AG09319 (cell line): Measurements from ENCODE around the gene PCDH9.

Experiments
- DNase-seq: peaks from one replicate; pipeline ENCODE4 v3.0.0-alpha.2; 2010; ENCODE audit warnings: low read depth; ENCODE audit errors: extremely low read depth
- CTCF ChIP-seq: IDR thresholded peaks from 2 replicates; pipeline ENCODE4 v1.5.1; 2011; ENCODE audit warnings: low read depth, mild to moderate bottlenecking, inconsistent platforms, low read length, moderate library complexity

PCDH9 gene

GRCh38 chr13:66354879-66355751, 875.0 kb downstream of the PCDH9 start:
- no peak for DNase-seq
- no peak for TF ChIP-seq CTCF

GRCh38 chr13:66353664-66354063, 876.5 kb downstream of the PCDH9 start:
- TF ChIP-seq CTCF = no peak
- DNase-seq = no peak

GRCh38 chr13:66349966-66350365, 880.2 kb downstream of the PCDH9 start:
- no peak for DNase-seq
- no peak for TF ChIP-seq CTCF

- TF ChIP-seq CTCF = no peak
- DNase-seq = no peak
These were observed 881.1 kb downstream of the PCDH9 start for GRCh38 chr13:66348745-66349690.

- DNase-seq = no peak
- no peak for TF ChIP-seq CTCF
These were observed 882.5 kb downstream of the PCDH9 start for GRCh38 chr13:66347486-66348117.

GRCh38 chr13:66345971-66346370, 884.2 kb downstream of the PCDH9 start:
- TF ChIP-seq CTCF = no peak
- DNase-seq = no peak
